ENCODE results near the gene COX7A2. TPM values are rescaled to one million over a fixed set of nuclear protein-coding genes. Genes with fewer than 3 reads are reported as not detected.

The COX7A2 gene
- 337 and 501 TPM in 2 replicates for total RNA-seq

GRCh38 chr6:75243333-75244062 is at the start of gene COX7A2:
TSS of gene COX7A2 (minus strand) at chr6:75243801. CDS start at chr6:75243734, 67 bp downstream.

GRCh38 chr6:75284632-75285282 is 41.2 kb upstream of the COX7A2 start, which contains the start of gene TMEM30A:
TSS of gene TMEM30A (minus strand) at chr6:75284792. CDS start at chr6:75284638, 154 bp downstream.

GRCh38 chr6:75205776-75206575 is 37.6 kb downstream of the COX7A2 start, which contains the start of gene COL12A1:
TSS of gene COL12A1 (minus strand) at chr6:75206053. CDS start at chr6:75202792, 3,261 bp downstream.

Other genes starting within 250 kb of the COX7A2 start
- gene COL12A1, start 37.7 kb downstream of the COX7A2 start, total RNA-seq, result 11.1 and 16.9 TPM in 2 replicates
- gene TMEM30A, start 41.0 kb upstream of the COX7A2 start, total RNA-seq, result 371 and 420 TPM in 2 replicates
- gene FILIP1, start 250.0 kb upstream of the COX7A2 start, total RNA-seq, result 12.2 and 16.2 TPM in 2 replicates

Measured in epithelial cell of umbilical artery (primary cell).